HG03159 (cell line): ENCODE measurements around the gene MYT1.

Source experiments
- ATAC-seq: cut with Tn5 transposase; IDR thresholded peaks from one replicate; pipeline ENCODE4 v1.9.1; 2021; ENCODE audit warnings: mild to moderate bottlenecking, moderate library complexity; ENCODE audit not compliant: unreplicated experiment

The MYT1 gene

GRCh38 chr20:64211874-64212658 lies 47.8 kb downstream of the MYT1 start:
- ATAC-seq, result no peak

- no peak for ATAC-seq
These were observed 48.5 kb downstream of the MYT1 start for GRCh38 chr20:64212755-64213154.

GRCh38 chr20:64214113-64214512 lies 49.9 kb downstream of the MYT1 start:
- no peak for ATAC-seq

GRCh38 chr20:64214952-64215351 lies 50.7 kb downstream of the MYT1 start:
- no peak for ATAC-seq

- no peak for ATAC-seq
These were observed 51.8 kb downstream of the MYT1 start for GRCh38 chr20:64216036-64216435.

GRCh38 chr20:64216910-64217309 lies 52.7 kb downstream of the MYT1 start:
- ATAC-seq, result no peak

GRCh38 chr20:64217539-64218221 lies 53.4 kb downstream of the MYT1 start:
- no peak for ATAC-seq

GRCh38 chr20:64219202-64219601 lies 55.0 kb downstream of the MYT1 start:
- ATAC-seq, result no peak

- ATAC-seq, result no peak
These were observed 55.5 kb downstream of the MYT1 start for GRCh38 chr20:64219730-64220129.

- ATAC-seq, result no peak
These were observed 56.2 kb downstream of the MYT1 start for GRCh38 chr20:64220420-64220819.

GRCh38 chr20:64220891-64221527 lies 56.8 kb downstream of the MYT1 start:
- no peak for ATAC-seq

- ATAC-seq, result no peak
These were observed 58.1 kb downstream of the MYT1 start for GRCh38 chr20:64222291-64222735.

- ATAC-seq, result no peak
These were observed 58.7 kb downstream of the MYT1 start for GRCh38 chr20:64222851-64223525.

GRCh38 chr20:64223526-64224067 lies 59.3 kb downstream of the MYT1 start:
- no peak for ATAC-seq

- ATAC-seq, result no peak
These were observed 60.3 kb downstream of the MYT1 start for GRCh38 chr20:64224351-64225170.

GRCh38 chr20:64225171-64225595 lies 60.9 kb downstream of the MYT1 start:
- ATAC-seq, result no peak

GRCh38 chr20:64225828-64226598 lies 61.8 kb downstream of the MYT1 start:
- no peak for ATAC-seq

GRCh38 chr20:64226686-64227580 lies 62.7 kb downstream of the MYT1 start:
- no peak for ATAC-seq
